Effector memory CD8-positive, alpha-beta T cell (primary cell): ENCODE data around the gene NPFFR2.
"Not testable (repeated sequence)": the region's sequence is repeated elsewhere in the genome, so short reads cannot be mapped to it uniquely, and the experiment has no call there.

Source experiments
- ATAC-seq: fragments of 150-1000 bp; cut with Tn5 transposase; replicated peaks from 2 replicates; pipeline ENCODE4 v1.10.0; 2021; ENCODE audit warnings: mild to moderate bottlenecking, moderate library complexity
- DNase-seq, 3 experiments: peaks; one replicate each; pipeline ENCODE4 v3.0.0; 2021
- H3K27ac Mint-ChIP-seq, 2 donors: one replicate each; pipeline ENCODE4 v1.8.0; 2022; ENCODE audit warnings: mild to moderate bottlenecking in 2 of 2, mixed read lengths in 2 of 2, moderate library complexity in 2 of 2
- H3K27me3 Mint-ChIP-seq, 2 donors: one replicate each; pipeline ENCODE4 v1.8.0; 2022; ENCODE audit warnings: mixed read lengths in 2 of 2
- H3K36me3 Mint-ChIP-seq: one replicate; pipeline ENCODE4 v1.8.0; 2022; ENCODE audit warnings: mild to moderate bottlenecking, moderate library complexity, mixed read lengths; ENCODE audit not compliant: insufficient read depth
- H3K4me1 Mint-ChIP-seq, 2 donors: one replicate each; pipeline ENCODE4 v1.8.0; 2022; ENCODE audit warnings: low read depth in 2 of 2, mixed read lengths in 2 of 2
- H3K4me3 Mint-ChIP-seq, 2 donors: one replicate each; pipeline ENCODE4 v1.8.0; 2022; ENCODE audit warnings: mild to moderate bottlenecking in 2 of 2, mixed read lengths in 2 of 2, moderate library complexity in 2 of 2
- H3K9me3 Mint-ChIP-seq, 2 donors: one replicate each; pipeline ENCODE4 v1.8.0; 2022; ENCODE audit warnings: mixed read lengths in 2 of 2

Gene NPFFR2

DNA sequence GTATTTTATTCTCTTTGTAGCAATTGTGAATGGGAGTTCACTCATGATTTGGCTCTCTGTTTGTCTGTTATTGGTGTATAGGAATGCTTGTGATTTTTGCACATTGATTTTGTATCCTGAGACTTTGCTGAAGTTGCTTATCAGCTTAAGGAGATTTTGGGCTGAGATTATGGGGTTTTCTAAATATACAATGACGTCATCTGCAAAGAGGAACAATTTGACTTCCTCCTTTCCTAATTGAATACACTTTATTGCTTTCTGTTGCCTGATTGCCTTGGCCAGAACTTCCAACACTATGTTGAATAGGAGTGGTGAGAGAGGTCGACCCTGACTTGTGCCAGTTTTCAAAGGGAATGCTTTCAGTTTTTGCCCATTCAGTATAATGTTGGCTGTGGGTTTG, 108.2 kb downstream of the NPFFR2 start:
- not testable (repeated sequence) for H3K4me1 Mint-ChIP-seq, H3K27me3 Mint-ChIP-seq, H3K9me3 Mint-ChIP-seq, H3K4me3 Mint-ChIP-seq, H3K36me3 Mint-ChIP-seq, ATAC-seq, DNase-seq, H3K27ac Mint-ChIP-seq

DNA sequence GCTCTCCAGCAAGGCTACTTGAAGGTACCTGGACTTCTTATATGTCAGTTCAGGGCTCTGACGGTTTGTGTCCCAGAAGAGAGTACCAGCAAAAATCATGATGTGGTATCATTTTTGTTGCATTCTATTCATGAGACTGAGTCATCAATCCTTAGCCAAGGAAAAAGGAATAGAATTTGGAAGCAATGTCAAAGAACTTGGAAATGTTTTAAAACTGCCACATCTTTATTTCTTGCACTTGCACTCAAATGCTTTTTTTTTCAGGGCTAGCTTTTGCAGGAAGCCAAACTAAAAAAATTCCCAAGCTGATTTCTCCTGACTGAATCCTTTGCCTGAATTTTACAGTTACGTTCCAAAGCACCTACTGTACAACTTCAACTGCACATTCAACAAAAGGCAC, 112.4 kb downstream of the NPFFR2 start:
- no peaks in the 10 kb centered on the region for H3K4me1 Mint-ChIP-seq
- no peak for DNase-seq
- no peaks in the 10 kb centered on the region for H3K27me3 Mint-ChIP-seq
- H3K4me3 Mint-ChIP-seq: no peak overlapping the region
- H3K27ac Mint-ChIP-seq: no peak overlapping the region
- no peak for ATAC-seq
- peaks cover 4 to 14% of the 10 kb centered on the region in 2 donors for H3K9me3 Mint-ChIP-seq
- H3K36me3 Mint-ChIP-seq: no peaks in the 10 kb centered on the region

DNA sequence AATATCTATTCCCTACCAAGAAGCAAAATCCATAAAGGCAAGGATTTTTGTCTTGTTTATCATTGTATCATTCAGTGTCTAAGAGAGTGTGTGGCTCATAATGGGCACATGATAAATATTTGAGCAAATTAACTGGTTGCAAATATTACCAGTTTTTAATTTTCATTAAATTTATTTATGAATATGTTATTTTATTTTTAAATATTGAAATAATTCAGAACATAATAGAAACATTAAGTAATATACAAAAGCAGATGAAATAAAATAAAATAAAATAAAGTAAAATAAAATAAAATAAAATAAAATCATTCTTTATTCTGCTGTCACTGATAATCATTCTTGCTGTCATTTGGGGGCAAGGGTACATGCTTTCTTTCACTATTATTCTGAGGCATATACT, 120.9 kb downstream of the NPFFR2 start:
- no peak overlapping the region for H3K27ac Mint-ChIP-seq
- DNase-seq (no peak), ATAC-seq (no peak)
- H3K4me1 Mint-ChIP-seq: no peaks in the 10 kb centered on the region
- no peaks in the 10 kb centered on the region for H3K27me3 Mint-ChIP-seq
- H3K9me3 Mint-ChIP-seq: peaks cover 0 to 4% of the 10 kb centered on the region in 2 donors
- H3K36me3 Mint-ChIP-seq: no peaks in the 10 kb centered on the region
- no peak overlapping the region for H3K4me3 Mint-ChIP-seq

DNA sequence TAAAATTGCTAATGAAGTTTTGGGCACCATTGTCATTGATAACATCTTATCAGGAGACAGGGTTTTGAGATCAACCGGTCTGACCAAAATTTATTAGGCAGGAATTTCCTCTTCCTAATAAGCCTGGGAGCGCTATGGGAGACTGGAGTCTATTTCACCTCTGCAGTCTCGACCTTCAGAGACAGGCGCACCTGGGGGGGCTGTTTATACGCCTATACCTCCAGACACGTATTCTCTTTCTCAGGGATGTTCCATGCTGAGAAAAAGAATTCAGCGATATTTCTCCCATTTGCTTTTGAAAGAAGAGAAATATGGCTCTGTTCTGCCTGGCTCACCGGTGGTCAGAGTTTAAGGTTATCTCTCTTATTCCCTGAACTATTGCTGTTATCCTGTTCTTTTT, 121.8 kb downstream of the NPFFR2 start:
- not testable (repeated sequence) for H3K27me3 Mint-ChIP-seq, ATAC-seq, H3K36me3 Mint-ChIP-seq, H3K4me3 Mint-ChIP-seq, H3K4me1 Mint-ChIP-seq, H3K9me3 Mint-ChIP-seq, DNase-seq, H3K27ac Mint-ChIP-seq

DNA sequence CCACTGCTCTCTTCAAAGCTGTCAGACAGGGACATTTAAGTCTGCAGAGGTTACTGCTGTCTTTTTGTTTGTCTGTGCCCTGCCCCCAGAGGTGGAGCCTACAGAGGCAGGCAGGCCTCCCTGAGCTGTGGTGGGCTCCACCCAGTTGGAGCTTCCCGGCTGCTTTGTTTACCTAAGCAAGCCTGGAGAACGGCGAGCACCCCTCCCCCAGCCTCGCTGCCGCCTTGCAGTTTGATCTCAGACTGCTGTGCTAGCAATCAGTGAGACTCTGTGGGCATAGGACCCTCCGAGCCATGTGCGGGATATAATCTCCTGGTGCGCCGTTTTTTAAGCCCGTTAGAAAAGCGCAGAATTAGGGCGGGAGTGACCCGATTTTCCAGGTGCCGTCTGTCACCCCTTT, 137.5 kb downstream of the NPFFR2 start:
- not testable (repeated sequence) for H3K4me1 Mint-ChIP-seq, DNase-seq, H3K4me3 Mint-ChIP-seq, H3K9me3 Mint-ChIP-seq, H3K36me3 Mint-ChIP-seq, ATAC-seq, H3K27me3 Mint-ChIP-seq, H3K27ac Mint-ChIP-seq

DNA sequence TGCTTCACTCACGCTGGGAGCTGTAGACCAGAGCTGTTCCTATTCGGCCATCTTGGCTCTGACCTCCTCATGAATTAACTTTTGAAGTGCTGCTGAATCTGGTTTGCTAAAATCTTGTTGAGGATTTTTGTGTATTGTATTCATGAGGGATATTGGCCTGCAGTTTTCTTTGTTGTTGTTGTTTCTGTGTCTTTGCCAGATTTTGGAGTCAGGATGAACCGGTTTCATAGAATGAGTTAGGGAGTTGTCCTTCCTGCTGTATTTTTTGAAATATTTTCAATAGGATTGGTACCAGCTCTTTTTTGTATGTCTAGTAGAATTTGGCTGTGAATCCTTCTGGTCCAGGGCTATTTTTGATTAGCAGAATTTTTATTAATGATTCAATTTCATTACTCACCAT, 138.1 kb downstream of the NPFFR2 start:
- DNase-seq (no peak), ATAC-seq (no peak)
- H3K36me3 Mint-ChIP-seq: no peaks in the 10 kb centered on the region
- peaks cover 0 to 5% of the 10 kb centered on the region in 2 donors for H3K9me3 Mint-ChIP-seq
- no peak overlapping the region for H3K4me3 Mint-ChIP-seq
- H3K4me1 Mint-ChIP-seq: no peaks in the 10 kb centered on the region
- no peak overlapping the region for H3K27ac Mint-ChIP-seq
- no peaks in the 10 kb centered on the region for H3K27me3 Mint-ChIP-seq

DNA sequence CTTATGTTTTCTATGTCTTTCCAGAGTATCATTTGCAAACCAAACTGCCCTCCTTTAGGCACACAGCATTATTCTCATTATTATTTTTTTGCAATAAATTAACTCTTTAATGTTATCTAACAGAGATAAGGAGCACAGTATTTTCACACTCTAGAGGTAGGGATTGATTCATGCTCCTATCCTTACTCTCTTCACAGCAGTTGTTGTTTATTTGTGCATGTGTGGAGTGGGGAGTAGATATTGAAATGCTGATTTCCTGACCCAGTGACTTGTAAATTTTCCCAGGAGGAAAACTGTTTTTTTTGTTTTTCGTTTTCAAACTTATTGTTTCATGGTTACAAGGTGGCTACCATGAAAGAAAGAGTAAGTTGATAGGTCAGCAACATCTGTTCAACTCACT, 140.0 kb downstream of the NPFFR2 start:
- ATAC-seq (no peak), DNase-seq (no peak)
- Mint-ChIP-seq H3K27ac (no peak overlapping the region), H3K4me3 (no peak overlapping the region), H3K9me3 (peaks cover 0 to 5% of the 10 kb centered on the region in 2 donors), H3K4me1 (no peaks in the 10 kb centered on the region), H3K36me3 (no peaks in the 10 kb centered on the region), H3K27me3 (no peaks in the 10 kb centered on the region)

DNA sequence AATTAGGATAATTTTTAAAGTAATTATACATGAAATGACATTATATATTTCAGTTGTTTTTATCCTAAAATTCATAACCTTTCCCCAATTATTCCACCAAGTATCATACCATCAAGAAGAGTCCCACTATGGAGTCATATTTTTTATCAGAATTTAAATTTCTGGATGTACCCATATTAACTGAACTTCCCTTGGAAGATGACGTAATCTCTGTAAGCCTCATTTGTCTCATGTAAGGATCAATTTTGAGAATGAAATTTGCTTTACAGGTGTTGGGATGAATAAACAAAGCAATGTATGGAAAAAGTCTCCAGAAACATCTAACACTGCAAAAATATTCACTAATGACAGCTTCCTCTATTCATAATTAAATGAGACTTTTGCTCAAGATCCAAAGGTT, 147.5 kb downstream of the NPFFR2 start:
- Mint-ChIP-seq H3K27me3 (no peaks in the 10 kb centered on the region), H3K4me3 (no peak overlapping the region), H3K36me3 (no peaks in the 10 kb centered on the region), H3K27ac (no peak overlapping the region), H3K4me1 (no peaks in the 10 kb centered on the region), H3K9me3 (peaks cover 0 to 2% of the 10 kb centered on the region in 2 donors)
- no peak for DNase-seq
- no peak for ATAC-seq

DNA sequence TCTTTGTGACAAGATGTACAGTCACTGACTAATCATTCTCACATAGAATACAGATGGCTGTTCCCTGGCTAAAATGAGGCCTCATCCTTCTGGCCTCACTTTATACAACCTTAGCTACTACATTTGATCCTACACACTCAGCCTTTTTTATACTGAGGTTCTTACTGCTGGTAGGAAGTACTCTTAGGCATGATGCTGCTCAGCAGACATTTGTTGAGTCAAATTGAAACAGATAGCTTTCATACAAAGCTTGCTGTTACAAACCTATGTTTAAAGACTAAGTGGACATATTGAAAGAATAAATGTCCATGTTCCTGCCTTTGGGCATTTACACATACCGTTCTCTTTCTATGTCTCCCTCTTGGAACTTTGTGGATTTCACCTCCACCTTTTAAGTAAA, 154.9 kb downstream of the NPFFR2 start:
- Mint-ChIP-seq H3K27me3 (no peaks in the 10 kb centered on the region), H3K4me3 (no peak overlapping the region), H3K4me1 (no peaks in the 10 kb centered on the region), H3K27ac (no peak overlapping the region), H3K9me3 (no peaks in the 10 kb centered on the region), H3K36me3 (no peaks in the 10 kb centered on the region)
- no peak for ATAC-seq
- no peak for DNase-seq

DNA sequence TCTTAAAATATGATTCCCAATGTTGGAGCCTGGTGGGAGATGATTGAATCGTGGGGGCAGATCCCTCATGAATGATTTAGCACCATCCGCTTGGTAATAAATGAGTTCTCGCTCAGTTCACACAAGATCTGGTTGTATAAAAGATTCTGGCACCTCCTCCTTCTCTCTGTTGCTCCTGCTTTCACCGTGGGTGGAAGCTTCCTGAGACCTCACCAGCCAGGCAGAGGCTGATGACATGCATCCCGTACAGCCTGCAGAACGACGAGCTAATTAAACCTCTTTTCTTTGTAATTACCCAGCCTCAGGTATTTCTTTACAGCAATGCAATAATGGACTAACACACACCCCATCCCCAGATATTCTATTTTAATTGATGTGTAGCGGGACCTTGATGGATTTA, 162.2 kb downstream of the NPFFR2 start:
- ATAC-seq: no peak
- H3K4me3 Mint-ChIP-seq: no peak overlapping the region
- H3K4me1 Mint-ChIP-seq: no peaks in the 10 kb centered on the region
- H3K27ac Mint-ChIP-seq: no peak overlapping the region
- H3K36me3 Mint-ChIP-seq: no peaks in the 10 kb centered on the region
- H3K27me3 Mint-ChIP-seq: no peaks in the 10 kb centered on the region
- no peak for DNase-seq
- peaks cover 0 to 5% of the 10 kb centered on the region in 2 donors for H3K9me3 Mint-ChIP-seq

DNA sequence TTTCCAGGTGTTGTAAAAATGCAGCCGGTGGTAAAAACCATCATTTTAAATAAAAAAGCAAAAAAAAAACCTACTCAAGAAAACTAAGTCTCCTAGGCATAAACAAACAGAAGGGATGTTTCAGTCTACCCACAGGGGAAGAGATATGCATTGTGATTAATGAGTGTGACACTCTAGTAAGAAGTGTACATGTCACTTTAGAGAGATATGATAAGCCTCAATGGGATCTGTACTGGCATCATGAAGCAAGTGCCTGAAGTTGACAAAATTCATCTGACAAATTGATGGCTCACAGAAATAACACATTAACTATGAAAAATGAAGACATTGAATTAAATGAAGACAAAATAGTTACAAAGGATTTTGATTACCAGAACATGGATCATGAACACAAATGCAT, 162.7 kb downstream of the NPFFR2 start:
- Mint-ChIP-seq H3K27me3 (no peaks in the 10 kb centered on the region), H3K36me3 (no peaks in the 10 kb centered on the region), H3K4me1 (no peaks in the 10 kb centered on the region), H3K27ac (no peak overlapping the region), H3K4me3 (no peak overlapping the region), H3K9me3 (peaks cover 0 to 5% of the 10 kb centered on the region in 2 donors)
- DNase-seq: no peak
- no peak for ATAC-seq
